ENCODE results near the gene SLC38A9.
"Not testable (repeated sequence)": the region's sequence is repeated elsewhere in the genome, so short reads cannot be mapped to it uniquely, and the experiment has no call there.

SLC38A9 gene

DNA sequence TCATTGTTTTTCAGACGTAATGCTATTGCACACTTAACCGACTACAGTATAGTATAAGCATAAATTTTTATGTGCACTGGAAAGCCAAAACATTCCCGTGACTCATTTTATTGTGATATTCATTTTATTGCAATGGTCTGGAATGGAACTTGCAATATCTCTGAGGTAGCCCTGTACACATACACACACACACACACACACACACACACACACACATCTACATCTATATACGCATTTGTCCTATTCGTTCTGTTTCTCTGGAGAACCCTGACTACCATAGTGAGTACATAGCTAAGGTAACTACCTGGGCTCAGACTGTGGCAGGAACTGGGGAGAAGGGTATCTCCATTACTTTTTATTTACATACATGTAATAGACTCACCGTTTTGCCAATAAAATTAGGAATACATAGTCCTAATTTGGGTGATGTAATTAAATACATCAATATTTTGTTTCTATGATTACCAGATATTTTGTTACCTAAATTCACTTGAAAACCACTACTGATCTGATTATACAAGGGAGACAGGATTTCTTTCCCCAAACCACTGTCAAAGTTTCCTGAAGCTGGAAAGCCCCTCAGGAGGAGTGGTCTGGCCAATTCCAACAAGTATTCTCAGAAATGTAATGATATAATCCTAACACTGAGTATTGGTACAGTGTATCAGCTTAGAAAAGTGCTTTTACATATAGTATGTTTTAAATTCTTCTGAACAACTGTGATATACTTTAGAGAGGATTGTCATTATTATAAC lies 103.4 kb downstream of the SLC38A9 start:
- no peak for DNase-seq

- DNase-seq: not testable (repeated sequence)
Observed at GRCh38 chr5:55607309-55607708, 104.8 kb downstream of the SLC38A9 start.

GRCh38 chr5:55604611-55605067 lies 107.5 kb downstream of the SLC38A9 start:
- no peak for DNase-seq

DNA sequence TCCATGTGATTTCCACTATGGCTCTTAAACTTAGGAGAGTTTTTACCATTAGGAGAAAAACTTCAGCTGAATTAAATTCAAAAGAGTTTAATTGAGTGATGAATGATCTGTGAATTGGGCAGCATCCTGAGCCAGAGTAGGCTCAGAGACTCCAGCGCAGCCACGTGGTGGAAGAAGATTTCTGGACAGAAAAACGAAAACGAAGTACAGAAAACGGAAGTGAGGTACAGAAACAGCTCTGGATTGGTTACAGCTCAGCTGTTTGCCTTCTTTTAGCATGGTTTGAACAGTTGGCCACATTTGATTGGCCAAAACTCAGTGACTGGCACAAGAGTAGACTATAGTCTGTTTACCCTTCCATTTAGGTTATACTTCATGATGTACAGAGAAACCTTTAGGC lies 108.2 kb downstream of the SLC38A9 start:
- DNase-seq: no peak

GRCh38 chr5:55601628-55602027 lies 110.5 kb downstream of the SLC38A9 start:
- no peak for DNase-seq

DNA sequence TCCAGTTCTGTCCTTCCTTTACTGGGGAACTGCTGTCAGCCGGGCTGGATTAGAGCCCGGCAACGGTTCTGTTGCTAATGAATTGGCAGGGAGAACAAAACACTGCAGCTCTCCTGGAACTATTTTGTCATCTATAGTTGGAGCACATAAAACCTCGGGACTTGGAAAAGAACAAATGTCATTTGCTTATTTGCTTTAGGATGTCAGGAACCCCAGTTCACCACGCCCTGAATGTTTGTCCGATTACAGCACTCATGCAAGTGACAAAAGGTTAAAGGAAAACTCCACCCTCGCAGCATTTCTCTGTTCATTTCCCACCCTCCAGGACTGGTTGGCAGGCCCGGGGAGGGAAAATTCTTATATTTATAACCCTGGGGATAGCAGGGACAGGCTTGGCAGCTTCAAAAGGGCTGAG lies 110.9 kb downstream of the SLC38A9 start:
- DNase-seq: no peak

- DNase-seq: no peak
Observed at GRCh38 chr5:55600497-55601203, 111.5 kb downstream of the SLC38A9 start.

- no peak for DNase-seq
Observed at GRCh38 chr5:55600086-55600485, 112.0 kb downstream of the SLC38A9 start.

- DNase-seq: no peak
Observed at GRCh38 chr5:55599148-55600050, 112.7 kb downstream of the SLC38A9 start.

DNA sequence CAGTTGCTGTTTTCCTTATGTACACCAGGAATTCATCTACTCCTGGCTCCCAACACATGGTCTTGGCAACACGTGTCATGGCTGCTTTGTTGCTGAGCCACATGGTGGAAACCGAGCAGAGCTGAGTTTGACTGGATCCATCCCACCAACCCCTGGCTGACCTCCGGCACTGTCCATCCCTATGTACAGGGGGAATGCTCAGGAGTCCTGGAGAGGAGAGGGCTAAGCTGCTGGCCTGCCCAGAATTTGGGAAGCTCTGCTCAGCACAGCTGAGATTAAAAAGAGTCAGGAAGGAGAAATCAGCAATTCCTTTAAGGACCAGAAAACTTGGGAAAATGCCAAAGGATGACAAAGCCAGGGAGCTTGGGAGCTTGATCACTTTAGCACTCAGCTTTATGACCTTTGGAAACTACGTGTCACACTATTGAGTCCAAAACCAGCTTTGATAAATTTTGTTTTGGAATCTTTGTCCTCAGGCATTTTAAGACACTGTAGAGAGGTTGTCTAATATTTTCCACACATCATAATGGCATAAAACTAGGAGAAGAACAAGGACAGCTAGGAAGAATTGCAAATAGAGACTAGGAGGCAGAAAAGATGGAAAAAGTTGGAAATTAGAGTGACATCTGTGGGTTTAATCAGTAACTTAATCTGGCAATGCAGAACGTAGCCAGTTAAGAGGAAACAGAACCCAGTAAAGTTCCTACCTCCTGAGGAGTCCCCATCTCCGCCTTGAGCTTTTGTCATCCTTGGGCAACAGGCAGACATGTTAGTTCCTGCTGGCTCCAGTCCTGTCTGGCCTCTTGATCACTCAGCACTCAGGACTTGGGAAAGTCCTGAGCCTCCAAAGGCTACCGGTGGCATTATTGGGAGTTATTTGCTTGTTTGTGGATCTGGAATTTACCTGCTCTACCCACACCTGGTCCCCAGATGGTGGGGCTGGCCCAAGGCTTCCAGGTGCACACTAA lies 114.8 kb downstream of the SLC38A9 start:
- no peak for DNase-seq

GRCh38 chr5:55594671-55595070 lies 117.5 kb downstream of the SLC38A9 start:
- DNase-seq: no peak

- DNase-seq: peak; percentile 40
Observed at GRCh38 chr5:55593115-55593472, 119.0 kb downstream of the SLC38A9 start.

- no peak for DNase-seq
Observed at GRCh38 chr5:55592388-55593114, 119.6 kb downstream of the SLC38A9 start.

- DNase-seq: no peak
Observed at GRCh38 chr5:55591686-55592085, 120.4 kb downstream of the SLC38A9 start.

DNA sequence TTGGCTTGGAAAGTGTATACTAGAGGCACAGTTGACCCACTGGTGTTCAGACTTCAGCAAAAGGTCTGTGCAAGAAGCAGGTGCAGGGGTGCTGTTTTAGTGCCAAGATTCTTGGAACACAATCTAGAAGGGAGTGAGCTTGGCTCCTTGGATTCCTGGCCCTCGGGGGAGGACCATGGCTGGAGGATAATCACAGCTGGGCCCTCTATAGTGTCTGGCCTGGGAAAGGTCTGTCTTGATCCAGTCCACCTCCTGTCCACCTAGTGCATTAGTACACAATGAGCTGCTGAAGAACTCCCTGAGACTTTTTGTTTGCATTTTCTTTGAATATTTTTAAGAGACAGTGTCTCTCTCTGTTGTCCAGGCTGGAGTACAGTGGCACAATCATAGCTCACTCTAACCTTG lies 126.9 kb downstream of the SLC38A9 start:
- DNase-seq: no peak

DNA sequence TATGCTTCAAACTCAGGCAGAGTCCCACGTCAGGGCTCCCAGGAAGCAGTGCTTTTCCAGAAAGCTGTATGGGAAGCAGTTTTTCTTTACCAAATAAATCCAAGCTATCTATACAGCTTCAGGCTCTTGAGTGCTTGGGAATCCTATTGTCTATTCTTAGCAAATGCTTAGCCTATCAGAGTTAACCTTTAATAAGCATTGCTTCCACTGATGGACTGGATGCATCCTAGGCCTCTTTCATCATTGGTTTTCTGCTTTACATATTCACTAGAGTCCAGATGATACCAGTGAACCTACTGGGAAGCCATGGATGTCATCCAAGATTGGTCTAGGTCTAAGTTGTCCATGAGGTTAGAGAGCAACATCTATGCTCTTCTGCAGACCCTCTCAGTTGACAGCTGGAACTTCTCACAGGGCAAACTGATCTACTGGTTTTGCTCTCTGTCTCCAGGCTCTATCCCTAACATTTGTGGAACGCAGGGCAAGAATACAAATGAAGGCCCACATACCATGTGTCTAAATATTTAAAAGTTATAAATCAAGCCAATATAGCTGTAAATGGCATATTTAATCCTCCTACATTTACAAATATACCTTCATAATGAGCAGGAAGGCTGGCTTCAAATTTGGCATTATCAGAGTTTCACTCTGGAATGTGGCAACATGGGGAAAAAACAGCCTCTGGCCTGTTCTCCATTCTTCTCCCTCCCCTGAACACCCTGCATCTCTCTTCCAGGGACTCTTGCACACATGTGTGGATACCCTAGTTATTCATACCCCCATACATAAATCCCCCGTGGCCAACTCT lies 127.5 kb downstream of the SLC38A9 start:
- no peak for DNase-seq

DNA sequence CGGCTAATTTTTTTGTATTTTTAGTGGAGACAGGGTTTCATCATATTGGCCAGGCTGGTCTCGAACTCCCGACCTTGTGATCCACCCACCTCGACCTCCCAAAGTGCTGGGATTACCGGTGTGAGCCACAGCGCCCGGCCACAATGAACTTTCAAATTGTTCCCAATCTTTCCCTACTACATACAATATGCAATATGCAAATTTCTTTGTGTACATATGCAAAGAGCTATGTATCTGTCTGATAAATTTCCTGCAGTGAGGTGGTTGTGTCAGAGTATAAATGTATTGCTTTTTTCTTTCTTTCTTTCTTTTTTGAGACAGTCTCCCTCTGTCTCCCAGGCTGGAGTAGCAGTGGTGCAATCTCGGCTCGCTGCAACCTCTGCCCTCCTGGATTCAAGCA lies 128.5 kb downstream of the SLC38A9 start:
- no peak for DNase-seq

- no peak for DNase-seq
Observed at GRCh38 chr5:55582256-55582655, 129.9 kb downstream of the SLC38A9 start.

DNA sequence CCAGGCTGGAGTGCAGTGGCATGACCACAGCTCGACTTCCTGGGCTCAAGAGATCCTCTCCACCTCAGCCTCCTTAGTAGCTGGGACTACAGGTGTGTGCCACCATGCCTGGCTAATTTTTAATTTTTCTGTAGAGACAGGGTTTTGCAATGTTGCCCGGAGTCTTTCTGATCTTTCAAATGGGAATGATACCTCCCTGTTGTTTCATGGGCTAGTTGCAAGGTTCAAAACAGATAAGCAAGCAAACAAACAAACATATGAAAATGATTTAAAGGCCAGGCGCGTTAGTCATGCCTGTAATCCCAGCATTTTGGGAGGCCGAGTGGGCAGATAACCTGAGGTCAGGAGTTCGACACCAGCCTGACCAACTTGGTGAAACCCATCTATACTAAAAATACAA lies 132.1 kb downstream of the SLC38A9 start:
- DNase-seq: no peak

DNA sequence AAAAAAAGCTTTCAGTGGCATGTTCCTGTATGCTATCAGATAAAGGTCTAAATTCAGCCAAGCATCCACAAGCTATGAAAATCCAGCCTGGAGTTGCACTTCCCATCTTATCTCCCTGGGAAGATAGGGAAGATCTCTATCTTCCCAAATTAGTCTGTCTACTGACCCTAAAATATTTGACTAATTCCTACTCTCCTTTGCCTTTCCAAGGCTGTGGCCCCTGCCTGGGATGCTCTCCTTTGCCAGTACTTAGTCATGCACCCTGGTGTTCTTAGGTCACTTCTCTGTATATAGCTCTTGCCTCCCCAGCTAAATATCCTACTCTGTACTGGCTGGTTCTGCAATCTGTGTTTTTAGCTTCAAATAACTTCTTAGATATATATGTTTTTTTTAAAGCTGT lies 133.4 kb downstream of the SLC38A9 start:
- no peak for DNase-seq
